HL-60 (cell line): ENCODE data around the gene HSPA4L.
A peak's percentile ranks its signal among the peaks of the same experiment; 100 is the strongest.

Experiments
- DNase-seq, 2 experiments: peaks; one replicate each; pipeline ENCODE4 v3.0.0-alpha.2; 2010 to 2020; ENCODE audit warnings: low read depth in 1 of 2, low spot score in 1 of 2
- H3K27ac ChIP-seq: fragments of 250-450 bp; sonication (Bioruptor Pico); replicated peaks from 2 replicates; pipeline ENCODE4 v1.5.1; 2020; ENCODE audit warnings: mild to moderate bottlenecking, moderate library complexity
- H3K27me3 ChIP-seq: fragments of 250-450 bp; sonication (Bioruptor Pico); 2 replicates; pipeline ENCODE4 v1.5.1; 2021; ENCODE audit warnings: mild to moderate bottlenecking, moderate library complexity; ENCODE audit not compliant: insufficient read depth, poor library complexity, severe bottlenecking
- H3K4me3 ChIP-seq: replicated peaks from 2 replicates; pipeline ENCODE4 v1.5.1; 2011; ENCODE audit warnings: mild to moderate bottlenecking, control low read depth, low read length; ENCODE audit not compliant: insufficient read depth
- CTCF ChIP-seq: IDR thresholded peaks from one replicate; pipeline ENCODE4 v1.5.1; 2011; ENCODE audit warnings: low read length, control low read depth, inconsistent platforms; ENCODE audit not compliant: insufficient read depth
- GABPA ChIP-seq: IDR thresholded peaks from 2 replicates; pipeline ENCODE4 v1.6.1; 2012; ENCODE audit warnings: low read depth
- POLR2AphosphoS5 ChIP-seq: IDR thresholded peaks from 2 replicates; pipeline ENCODE4 v1.6.1; 2012; ENCODE audit warnings: low read depth
- REST ChIP-seq: IDR thresholded peaks from 2 replicates; pipeline ENCODE4 v1.6.1; 2012; ENCODE audit warnings: low read depth; ENCODE audit not compliant: insufficient replicate concordance
- SPI1 ChIP-seq: IDR thresholded peaks from 2 replicates; pipeline ENCODE4 v1.6.1; 2012; ENCODE audit warnings: low read depth, mild to moderate bottlenecking, borderline replicate concordance

HSPA4L gene

GRCh38 chr4:127822430-127822829, 40.3 kb downstream of the HSPA4L start:
- Histone ChIP-seq H3K27ac (no peak overlapping the region), H3K27me3 (no peaks in the 10 kb centered on the region), H3K4me3 (no peak overlapping the region)
- no peak for DNase-seq
- no peak for TF ChIP-seq GABPA

GRCh38 chr4:127828121-127828520, 46.0 kb downstream of the HSPA4L start:
- H3K27ac ChIP-seq, result no peak overlapping the region
- H3K27me3 ChIP-seq, result no peaks in the 10 kb centered on the region
- H3K4me3 ChIP-seq, result no peak overlapping the region
- DNase-seq, result no peak
- TF ChIP-seq CTCF, result no peak
- no peak for TF ChIP-seq GABPA
- TF ChIP-seq POLR2AphosphoS5, result no peak
- TF ChIP-seq REST, result no peak
- no peak for TF ChIP-seq SPI1

- peak in 1 of 2 experiments; percentile 14 for DNase-seq
- Histone ChIP-seq H3K4me3 (no peak overlapping the region), H3K27me3 (no peaks in the 10 kb centered on the region), H3K27ac (no peak overlapping the region)
- TF ChIP-seq POLR2AphosphoS5 (no peak), SPI1 (no peak), GABPA (no peak), CTCF (no peak), REST (no peak)
These were observed 46.9 kb downstream of the HSPA4L start for GRCh38 chr4:127829014-127829413.

- H3K27me3 ChIP-seq, result no peaks in the 10 kb centered on the region
- H3K4me3 ChIP-seq, result no peak overlapping the region
- no peak overlapping the region for H3K27ac ChIP-seq
- DNase-seq, result no peak
- TF ChIP-seq CTCF (no peak), SPI1 (no peak), REST (no peak), GABPA (no peak), POLR2AphosphoS5 (no peak)
These were observed 50.5 kb downstream of the HSPA4L start for GRCh38 chr4:127832585-127832984.
